ENCODE measurements around the gene RDX.

GRCh38 chr11:110289472-110289871 is 6.9 kb downstream of the RDX start:
- TF ChIP-seq CTCF (IDR thresholded peaks at IDR 0.05), result no peak
- no peak for TF ChIP-seq ZFX (IDR thresholded peaks at IDR 0.05; ENCODE audit: borderline replicate concordance)
